HT1080 (cell line): ENCODE measurements around the gene HEPHL1. TPM values are rescaled to one million over a fixed set of nuclear protein-coding genes. Genes with fewer than 3 reads are reported as not detected.
A peak's percentile ranks its signal among the peaks of the same experiment; 100 is the strongest.

ENCODE experiments used
- DNase-seq: peaks from one replicate; pipeline ENCODE4 v3.0.0-alpha.2; 2015; ENCODE audit warnings: low read depth
- total RNA-seq: library from RNA; depleted of rRNA; stranded (reverse); fragments of >200 nt; shearing (Covaris generic); gene quantifications from 2 replicates; pipeline ENCODE4 v1.2.3, GENCODE V29; 2014

Gene HEPHL1
- total RNA-seq, 1 experiment from 2014 or later: 0.06 TPM

- peak; percentile 85 for DNase-seq
Observed at GRCh38 chr11:94128746-94129511, 107.8 kb downstream of the HEPHL1 start, which contains the start of gene PANX1. PANX1 (plus strand) TSS chr11:94128841; CDS start chr11:94129313, 472 bp downstream.

- no peak for DNase-seq
Observed at GRCh38 chr11:94129512-94130297, 108.6 kb downstream of the HEPHL1 start.

GRCh38 chr11:94130298-94131046 lies 109.3 kb downstream of the HEPHL1 start:
- peak; percentile 77 for DNase-seq

- DNase-seq: no peak
Observed at GRCh38 chr11:94131047-94131717, 110.0 kb downstream of the HEPHL1 start.

- DNase-seq: no peak
Observed at GRCh38 chr11:94131718-94132115, 110.6 kb downstream of the HEPHL1 start.

GRCh38 chr11:94132152-94132558 lies 111.0 kb downstream of the HEPHL1 start:
- DNase-seq: peak; percentile 62

- DNase-seq: no peak
Observed at GRCh38 chr11:94132823-94133408, 111.8 kb downstream of the HEPHL1 start.

GRCh38 chr11:94133752-94134151 lies 112.6 kb downstream of the HEPHL1 start:
- DNase-seq: no peak

GRCh38 chr11:94134651-94135512 lies 113.7 kb downstream of the HEPHL1 start:
- DNase-seq: peak; percentile 88

GRCh38 chr11:94139416-94139815 lies 118.3 kb downstream of the HEPHL1 start:
- DNase-seq: no peak

GRCh38 chr11:94140154-94140655 lies 119.1 kb downstream of the HEPHL1 start:
- no peak for DNase-seq

GRCh38 chr11:94141511-94142307 lies 120.6 kb downstream of the HEPHL1 start:
- DNase-seq: no peak

- no peak for DNase-seq
Observed at GRCh38 chr11:94142308-94143281, 121.4 kb downstream of the HEPHL1 start.

GRCh38 chr11:94144216-94144615 lies 123.1 kb downstream of the HEPHL1 start:
- no peak for DNase-seq

- no peak for DNase-seq
Observed at GRCh38 chr11:94144664-94145063, 123.5 kb downstream of the HEPHL1 start.

- DNase-seq: no peak
Observed at GRCh38 chr11:94145431-94145830, 124.3 kb downstream of the HEPHL1 start.

GRCh38 chr11:94145916-94146315 lies 124.8 kb downstream of the HEPHL1 start:
- no peak for DNase-seq
